NCI-H2107 treated with DMSO at 0.1 percent for 48 hours (cell line): Measurements from ENCODE around the gene MED20.

Experiments used
- DNase-seq: peaks from one replicate; lab custom pipeline; 2025; ENCODE audit not compliant: unreplicated experiment; lab: John Stamatoyannopoulos, UW

MED20 gene

GRCh38 chr6:41859356-41859755 lies 61.6 kb downstream of the MED20 start:
- DNase-seq: no peak

GRCh38 chr6:41858703-41859102 lies 62.2 kb downstream of the MED20 start:
- DNase-seq: no peak
